ENCODE measurements around the gene HOGA1.

- TF ChIP-seq POLR2A (IDR thresholded peaks at IDR 0.05) (no peak), CTCF (IDR thresholded peaks at IDR 0.05) (no peak)
Observed at GRCh38 chr10:97632949-97633884, 49.0 kb downstream of the HOGA1 start, which contains the start of gene MORN4.

Measured in breast epithelium (tissue), 3 donors.